ENCODE data around the gene EFNA2.

DNA sequence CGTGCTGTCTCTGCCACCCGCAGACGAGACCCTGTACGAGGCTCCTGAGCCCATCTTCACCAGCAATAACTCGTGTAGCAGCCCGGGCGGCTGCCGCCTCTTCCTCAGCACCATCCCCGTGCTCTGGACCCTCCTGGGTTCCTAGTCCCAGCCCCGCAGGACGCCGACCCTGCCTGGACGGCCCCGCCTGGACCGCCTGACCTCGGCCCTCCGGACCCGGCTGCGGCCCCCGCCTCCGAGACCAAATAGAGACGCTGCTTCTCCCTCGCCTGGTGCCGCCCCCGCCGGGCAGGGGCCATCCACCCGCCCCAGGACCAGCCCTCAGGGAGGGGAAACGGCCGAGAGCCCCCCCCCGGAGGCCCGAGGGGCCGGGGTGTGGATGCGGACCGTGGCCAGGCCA lies 14.1 kb downstream of the EFNA2 start:
- TF ChIP-seq, protein P1, sequence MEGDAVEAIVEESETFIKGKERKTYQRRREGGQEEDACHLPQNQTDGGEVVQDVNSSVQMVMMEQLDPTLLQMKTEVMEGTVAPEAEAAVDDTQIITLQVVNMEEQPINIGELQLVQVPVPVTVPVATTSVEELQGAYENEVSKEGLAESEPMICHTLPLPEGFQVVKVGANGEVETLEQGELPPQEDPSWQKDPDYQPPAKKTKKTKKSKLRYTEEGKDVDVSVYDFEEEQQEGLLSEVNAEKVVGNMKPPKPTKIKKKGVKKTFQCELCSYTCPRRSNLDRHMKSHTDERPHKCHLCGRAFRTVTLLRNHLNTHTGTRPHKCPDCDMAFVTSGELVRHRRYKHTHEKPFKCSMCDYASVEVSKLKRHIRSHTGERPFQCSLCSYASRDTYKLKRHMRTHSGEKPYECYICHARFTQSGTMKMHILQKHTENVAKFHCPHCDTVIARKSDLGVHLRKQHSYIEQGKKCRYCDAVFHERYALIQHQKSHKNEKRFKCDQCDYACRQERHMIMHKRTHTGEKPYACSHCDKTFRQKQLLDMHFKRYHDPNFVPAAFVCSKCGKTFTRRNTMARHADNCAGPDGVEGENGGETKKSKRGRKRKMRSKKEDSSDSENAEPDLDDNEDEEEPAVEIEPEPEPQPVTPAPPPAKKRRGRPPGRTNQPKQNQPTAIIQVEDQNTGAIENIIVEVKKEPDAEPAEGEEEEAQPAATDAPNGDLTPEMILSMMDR (IDR thresholded peaks at IDR 0.05; ENCODE audit: control extremely low read depth in 1 of 3, insufficient read depth in 1 of 3, low read depth in 1 of 3, low read length in 3 of 3) = no peak
- TF ChIP-seq, protein P2, sequence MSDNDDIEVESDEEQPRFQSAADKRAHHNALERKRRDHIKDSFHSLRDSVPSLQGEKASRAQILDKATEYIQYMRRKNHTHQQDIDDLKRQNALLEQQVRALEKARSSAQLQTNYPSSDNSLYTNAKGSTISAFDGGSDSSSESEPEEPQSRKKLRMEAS (IDR thresholded peaks at IDR 0.05) = no peak
- TF ChIP-seq SIN3A (conservative IDR thresholded peaks at IDR 0.05 in 1 of 2, IDR thresholded peaks at IDR 0.05 in 1 of 2; ENCODE audit: low read depth in 1 of 2, low read length in 2 of 2) (no peak), SRF (IDR thresholded peaks at IDR 0.05; ENCODE audit: low read depth, low read length) (no peak), EZH2 (IDR thresholded peaks at IDR 0.05; ENCODE audit: low read depth, low read length, severe bottlenecking) (no peak), CHD1 (IDR thresholded peaks at IDR 0.05; ENCODE audit: low read depth, low read length) (no peak), RNF2 (IDR thresholded peaks at IDR 0.05; ENCODE audit: borderline replicate concordance, low read depth, low read length, missing control alignments, poor library complexity, severe bottlenecking) (no peak), CHD2 (IDR thresholded peaks at IDR 0.05; ENCODE audit: low read length) (no peak)
